HEK293T (cell line): Measurements from ENCODE around the gene GRAP2.
"Not testable (repeated sequence)": the region's sequence is repeated elsewhere in the genome, so short reads cannot be mapped to it uniquely, and the experiment has no call there.

ENCODE experiments used
- CTCF ChIA-PET: fragments of 350-600 bp; formaldehyde crosslinking; extraction: SDS; loops from one replicate; lab custom pipeline; 2021; ENCODE audit warnings: antibody characterized with exemption, inconsistent platforms; lab: Yijun Ruan, JAX
- POLR2A ChIA-PET: fragments of 350-600 bp; formaldehyde crosslinking; extraction: SDS; loops from one replicate; lab custom pipeline; 2020; ENCODE audit warnings: antibody characterized with exemption, inconsistent platforms; lab: Yijun Ruan, JAX
- DNase-seq: peaks from one replicate; pipeline ENCODE4 v3.0.0; 2012; ENCODE audit warnings: mixed read lengths; ENCODE audit errors: extremely low spot score
- ARNT ChIP-seq: fragments of 450-650 bp; IDR thresholded peaks from 2 replicates; pipeline ENCODE4 v1.6.1; 2017; ENCODE audit warnings: mild to moderate bottlenecking
- BHLHE40 ChIP-seq: fragments of 450-650 bp; IDR thresholded peaks from 2 replicates; pipeline ENCODE4 v1.6.1; 2016; ENCODE audit warnings: mild to moderate bottlenecking, moderate library complexity, borderline replicate concordance
- CTBP1 ChIP-seq: fragments of 450-650 bp; IDR thresholded peaks from 2 replicates; pipeline ENCODE4 v1.6.1; 2016; ENCODE audit warnings: borderline replicate concordance
- ELF4 ChIP-seq: fragments of 450-650 bp; IDR thresholded peaks from 2 replicates; pipeline ENCODE4 v1.6.1; 2017; ENCODE audit warnings: antibody characterized with exemption
- FOXA1 ChIP-seq: fragments of 450-650 bp; IDR thresholded peaks from 2 replicates; pipeline ENCODE4 v1.6.1; 2016; ENCODE audit warnings: mild to moderate bottlenecking
- FOXK2 ChIP-seq: fragments of 450-650 bp; IDR thresholded peaks from 2 replicates; pipeline ENCODE4 v1.6.1; 2016; ENCODE audit warnings: mild to moderate bottlenecking
- FOXM1 ChIP-seq: fragments of 450-650 bp; IDR thresholded peaks from 2 replicates; pipeline ENCODE4 v1.6.1; 2017; ENCODE audit warnings: mild to moderate bottlenecking, borderline replicate concordance
- HDGF ChIP-seq: fragments of 450-650 bp; IDR thresholded peaks from 2 replicates; pipeline ENCODE4 v1.6.1; 2017; ENCODE audit warnings: antibody characterized with exemption, borderline replicate concordance
- L3MBTL2 ChIP-seq: fragments of 450-650 bp; conservative IDR thresholded peaks from 2 replicates; pipeline ENCODE4 v1.6.1; 2016; ENCODE audit warnings: mild to moderate bottlenecking
- LEF1 ChIP-seq: fragments of 450-650 bp; IDR thresholded peaks from 2 replicates; pipeline ENCODE4 v1.6.1; 2017; ENCODE audit warnings: mild to moderate bottlenecking, borderline replicate concordance
- NFRKB ChIP-seq: fragments of 450-650 bp; IDR thresholded peaks from 2 replicates; pipeline ENCODE4 v1.6.1; 2016; ENCODE audit warnings: mild to moderate bottlenecking, moderate library complexity
- SP1 ChIP-seq: fragments of 450-650 bp; IDR thresholded peaks from 2 replicates; pipeline ENCODE4 v1.6.1; 2017
- SUZ12 ChIP-seq: fragments of 450-650 bp; IDR thresholded peaks from 2 replicates; pipeline ENCODE4 v1.6.1; 2016; ENCODE audit warnings: mild to moderate bottlenecking
- TARDBP ChIP-seq: fragments of 450-650 bp; IDR thresholded peaks from 2 replicates; pipeline ENCODE4 v1.6.1; 2016
- ZNF384 ChIP-seq: fragments of 450-650 bp; IDR thresholded peaks from 2 replicates; pipeline ENCODE4 v1.6.1; 2016
- TF ChIP-seq, protein P1 (sequence below): fragments of 450-650 bp; IDR thresholded peaks from 2 replicates; pipeline ENCODE4 v1.6.1; 2016

Gene GRAP2

DNA sequence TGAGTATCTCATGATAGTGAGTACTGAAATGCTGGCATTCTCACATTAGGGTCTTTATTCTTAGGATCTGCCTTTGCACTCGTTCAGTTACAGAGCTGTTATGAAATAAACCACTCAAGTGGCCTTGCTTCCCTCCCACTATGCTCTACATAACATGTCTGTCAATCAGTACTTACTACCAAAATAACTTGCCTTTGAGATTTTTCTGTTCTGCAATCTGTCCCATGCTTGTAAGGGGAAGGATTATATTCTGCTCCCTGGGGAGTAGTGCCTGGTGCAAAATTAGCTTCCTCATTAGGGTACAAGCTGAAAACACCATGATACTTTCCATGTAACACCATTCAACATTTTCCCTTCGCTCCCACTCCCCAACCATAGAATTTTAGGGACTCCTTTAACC lies 1.9 kb upstream of the GRAP2 start:
- ChIA-PET POLR2A (interaction anchor here (0.6 kb wide), 1 partner anchor 13 kb away, joined by 3 read pairs; no protein-coding TSS in a partner anchor), CTCF (no interaction called here)
- TF ChIP-seq SUZ12 = no peak
- no peak for TF ChIP-seq ZNF384
- no peak for TF ChIP-seq CTBP1
- no peak for TF ChIP-seq FOXK2
- no peak for TF ChIP-seq ELF4
- no peak for TF ChIP-seq L3MBTL2
- TF ChIP-seq, protein P1, sequence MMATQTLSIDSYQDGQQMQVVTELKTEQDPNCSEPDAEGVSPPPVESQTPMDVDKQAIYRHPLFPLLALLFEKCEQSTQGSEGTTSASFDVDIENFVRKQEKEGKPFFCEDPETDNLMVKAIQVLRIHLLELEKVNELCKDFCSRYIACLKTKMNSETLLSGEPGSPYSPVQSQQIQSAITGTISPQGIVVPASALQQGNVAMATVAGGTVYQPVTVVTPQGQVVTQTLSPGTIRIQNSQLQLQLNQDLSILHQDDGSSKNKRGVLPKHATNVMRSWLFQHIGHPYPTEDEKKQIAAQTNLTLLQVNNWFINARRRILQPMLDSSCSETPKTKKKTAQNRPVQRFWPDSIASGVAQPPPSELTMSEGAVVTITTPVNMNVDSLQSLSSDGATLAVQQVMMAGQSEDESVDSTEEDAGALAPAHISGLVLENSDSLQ = no peak
- no peak for TF ChIP-seq NFRKB
- no peak for TF ChIP-seq LEF1
- no peak for TF ChIP-seq ARNT
- TF ChIP-seq SP1 = no peak
- TF ChIP-seq HDGF = no peak
- no peak for TF ChIP-seq TARDBP
- no peak for TF ChIP-seq BHLHE40
- no peak for TF ChIP-seq FOXA1
- no peak for TF ChIP-seq FOXM1
- no peak for DNase-seq

DNA sequence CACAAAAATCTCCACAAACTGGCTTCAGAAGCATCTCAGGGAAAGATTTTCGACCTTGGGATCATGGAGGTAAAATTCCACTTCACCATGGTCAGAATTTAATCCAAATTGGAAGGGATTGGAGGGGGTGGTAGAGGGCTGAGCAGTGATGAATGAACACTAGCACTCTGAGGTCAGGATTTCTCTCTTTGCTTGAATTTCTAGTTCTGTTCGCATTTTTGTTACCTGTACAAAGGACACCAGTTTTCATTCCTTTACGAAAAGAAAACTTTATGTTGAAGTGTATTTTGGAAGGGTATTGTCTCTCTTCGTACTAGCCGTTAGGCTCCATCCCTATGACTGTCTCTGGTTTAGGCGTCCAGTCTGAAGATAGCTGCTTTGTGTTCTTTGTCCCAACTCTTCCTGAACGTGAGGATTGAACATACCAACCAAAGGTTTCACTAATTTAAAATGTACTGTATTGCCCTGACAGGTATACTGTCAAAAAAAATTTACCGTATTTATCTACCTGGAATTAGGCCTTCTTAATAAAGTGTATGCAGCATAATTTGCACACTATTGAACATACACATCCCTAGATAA lies 772 bp downstream of the GRAP2 start:
- POLR2A ChIA-PET = no interaction called here
- CTCF ChIA-PET = no interaction called here
- DNase-seq = no peak

DNA sequence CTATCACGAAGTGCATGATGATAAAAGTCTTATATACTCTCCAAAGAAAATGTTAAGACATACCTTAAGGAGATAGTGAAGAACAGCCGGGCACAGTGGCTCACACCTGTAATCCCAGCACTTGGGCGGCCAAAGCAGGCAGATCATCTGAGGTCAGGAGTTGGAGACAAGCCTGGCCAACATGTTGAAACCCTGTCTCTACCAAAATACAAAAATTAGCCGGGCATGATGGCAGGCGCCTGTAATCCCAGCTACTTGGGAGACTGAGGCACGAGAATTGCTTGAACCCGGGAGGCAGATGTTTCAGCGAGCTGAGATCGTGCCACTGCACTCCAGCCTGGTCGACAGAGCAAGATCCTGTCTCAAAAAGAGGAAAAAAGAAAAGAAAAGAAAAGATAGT lies 3.1 kb downstream of the GRAP2 start:
- CTCF ChIA-PET, DNase-seq, POLR2A ChIA-PET: not testable (repeated sequence)

More for the DNA sequence above, 772 bp downstream of the GRAP2 start:
- TF ChIP-seq LEF1 (no peak), ARNT (no peak), ZNF384 (no peak), CTBP1 (no peak), FOXA1 (no peak), ELF4 (no peak), HDGF (no peak), SUZ12 (no peak), BHLHE40 (no peak), L3MBTL2 (no peak), FOXM1 (no peak), NFRKB (no peak)
- TF ChIP-seq, protein P1 = no peak

DNA sequence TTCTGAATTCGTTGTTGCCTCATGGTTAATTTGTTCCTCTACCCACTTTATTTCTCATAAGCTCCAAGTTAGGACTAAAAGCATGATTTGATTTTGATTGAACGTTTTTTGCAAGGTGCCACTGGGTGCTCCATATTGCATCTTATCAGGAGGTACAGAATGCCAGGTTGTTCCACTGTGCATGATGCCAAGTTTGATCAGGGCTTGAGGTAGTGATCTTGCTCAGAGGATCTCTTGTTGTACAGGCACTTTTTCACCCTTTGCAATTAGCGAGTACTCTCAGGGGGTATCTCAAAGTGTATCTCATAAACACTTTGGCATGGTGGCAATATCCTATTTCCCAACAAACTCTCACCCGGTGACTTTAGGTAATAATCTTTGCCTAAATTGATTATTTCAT lies 4.0 kb downstream of the GRAP2 start:
- TF ChIP-seq CTBP1 (no peak), TARDBP (no peak), FOXM1 (no peak), ARNT (no peak), BHLHE40 (no peak), ELF4 (no peak), SP1 (no peak), ZNF384 (no peak), FOXK2 (no peak), FOXA1 (no peak), SUZ12 (no peak), HDGF (no peak), LEF1 (no peak), L3MBTL2 (no peak), NFRKB (no peak)
- TF ChIP-seq, protein P1 = no peak
- ChIA-PET POLR2A (no interaction called here), CTCF (no interaction called here)
- DNase-seq = no peak

DNA sequence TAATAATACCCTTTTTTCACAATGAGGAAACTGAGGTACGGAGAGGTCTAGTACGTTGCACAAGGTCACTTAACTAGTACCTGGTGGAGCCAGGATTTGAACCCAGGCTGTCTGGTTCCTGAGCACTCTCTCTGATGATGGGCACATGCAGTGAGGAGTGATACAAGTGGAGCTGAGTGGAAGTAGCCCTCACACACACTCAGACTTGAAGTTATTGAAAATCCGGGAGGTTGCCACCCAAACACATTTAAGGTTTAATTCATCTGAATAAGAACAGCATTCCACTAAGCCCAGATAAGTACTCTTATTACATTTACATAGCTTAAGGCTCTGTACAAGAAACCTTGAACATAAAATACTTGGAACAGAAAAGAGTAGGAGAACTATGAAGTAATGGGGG lies 4.8 kb downstream of the GRAP2 start:
- no peak for DNase-seq
- POLR2A ChIA-PET = no interaction called here
- CTCF ChIA-PET = no interaction called here
- TF ChIP-seq L3MBTL2 (no peak), BHLHE40 (no peak), SUZ12 (no peak), ARNT (no peak), HDGF (no peak), LEF1 (no peak), TARDBP (no peak), CTBP1 (no peak), FOXK2 (no peak), ELF4 (no peak), SP1 (no peak), NFRKB (no peak), FOXM1 (no peak), FOXA1 (no peak), ZNF384 (no peak)
- TF ChIP-seq, protein P1 = no peak
